Peyer's patch (tissue), 4 donors: Measurements from ENCODE around the gene SAMHD1.

Experiments used
- CTCF ChIP-seq, 6 experiments: fragments of 450-650 bp in 4 of 6; fragments of 200-600 bp in 2 of 6; sonication (generic) in 1 of 6; IDR thresholded peaks; one replicate each; pipeline ENCODE4 v1.5.1; 2017 to 2019; ENCODE audit warnings: antibody characterized with exemption in 6 of 6, mild to moderate bottlenecking in 3 of 6, moderate library complexity in 1 of 6
- POLR2A ChIP-seq, 2 donors: fragments of 450-650 bp; IDR thresholded peaks; one replicate each; pipeline ENCODE4 v1.5.1; 2017; ENCODE audit warnings: antibody characterized with exemption in 2 of 2, mild to moderate bottlenecking in 2 of 2, moderate library complexity in 2 of 2

GRCh38 chr20:36932476-36933426, 18.8 kb downstream of the SAMHD1 start:
- TF ChIP-seq CTCF (IDR thresholded peaks at IDR 0.05): no peak
- no peak for TF ChIP-seq POLR2A (IDR thresholded peaks at IDR 0.05)
